Stimulated activated CD8-positive, alpha-beta memory T cell treated with anti-CD3 and anti-CD28 coated beads, Interleukin-4, amount 100 ng/mL, for 24 hours (primary cell): ENCODE results near the gene LRRC8A.
"Not testable (repeated sequence)": the region's sequence is repeated elsewhere in the genome, so short reads cannot be mapped to it uniquely, and the experiment has no call there.

Experiments used
- DNase-seq: peaks from one replicate; pipeline ENCODE4 v3.0.0-alpha.2; 2020; ENCODE audit warnings: low read depth

LRRC8A gene

DNA sequence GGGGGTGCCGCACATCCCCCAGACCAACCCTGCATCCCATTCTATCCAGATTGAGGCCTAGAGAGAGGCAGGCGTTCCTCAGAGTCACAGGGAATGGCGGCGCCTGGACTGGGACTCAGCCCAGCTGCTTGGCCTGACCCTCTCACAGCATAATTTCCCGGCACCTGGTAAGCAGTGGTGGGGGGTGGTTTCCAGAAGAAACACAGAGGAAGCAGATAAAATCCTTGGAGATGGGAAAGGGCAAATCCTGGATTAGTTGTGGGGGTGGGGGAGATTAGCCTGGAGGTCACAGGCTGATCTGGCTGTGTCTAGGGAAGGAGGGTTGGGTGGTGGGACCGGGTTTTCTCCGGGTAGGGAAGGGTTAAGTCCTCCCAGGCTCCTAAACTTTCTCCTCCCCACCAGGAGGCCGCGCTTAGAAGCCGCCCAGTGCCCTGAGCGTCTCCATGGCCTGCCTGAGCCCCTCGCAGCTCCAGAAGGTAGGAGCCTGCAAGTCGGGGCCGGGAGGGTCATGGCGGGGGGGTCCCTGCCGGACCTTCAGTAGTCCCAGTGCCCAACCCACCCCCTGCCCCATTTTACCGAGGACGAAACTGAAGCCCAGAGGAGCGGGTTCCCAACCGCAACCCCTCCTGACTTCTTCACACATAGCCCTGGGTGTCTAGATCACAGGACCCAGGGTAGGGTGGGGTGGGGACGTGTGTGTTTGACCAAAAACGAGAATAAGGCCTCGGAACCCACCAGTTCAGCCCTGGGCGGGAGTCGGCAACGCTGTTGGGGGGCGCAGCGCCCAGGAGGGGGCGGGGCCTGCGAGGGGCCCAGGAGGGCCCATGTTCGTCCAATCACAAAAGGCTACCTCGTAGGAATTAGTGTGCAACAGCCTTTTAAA is 40.2 kb downstream of the LRRC8A start:
- DNase-seq = peak; percentile 17

DNA sequence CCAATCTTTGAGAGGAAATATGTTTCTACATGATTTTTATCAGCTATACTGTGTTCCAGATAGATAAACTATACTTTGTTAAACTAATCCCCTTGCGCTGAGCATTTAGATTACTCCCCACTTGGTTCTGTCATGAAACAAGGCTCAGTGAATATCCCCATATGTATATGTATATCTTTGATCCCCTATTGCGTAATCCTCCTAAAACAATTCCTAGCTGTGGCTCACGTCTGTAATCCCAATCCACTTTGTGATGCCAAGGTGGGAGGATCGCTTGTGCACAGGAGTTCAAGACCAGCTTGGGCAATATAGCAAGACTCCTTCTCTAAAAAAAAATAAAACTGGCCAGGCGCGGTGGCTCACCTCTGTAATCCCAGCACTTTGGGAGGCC is 41.6 kb downstream of the LRRC8A start:
- DNase-seq = no peak

DNA sequence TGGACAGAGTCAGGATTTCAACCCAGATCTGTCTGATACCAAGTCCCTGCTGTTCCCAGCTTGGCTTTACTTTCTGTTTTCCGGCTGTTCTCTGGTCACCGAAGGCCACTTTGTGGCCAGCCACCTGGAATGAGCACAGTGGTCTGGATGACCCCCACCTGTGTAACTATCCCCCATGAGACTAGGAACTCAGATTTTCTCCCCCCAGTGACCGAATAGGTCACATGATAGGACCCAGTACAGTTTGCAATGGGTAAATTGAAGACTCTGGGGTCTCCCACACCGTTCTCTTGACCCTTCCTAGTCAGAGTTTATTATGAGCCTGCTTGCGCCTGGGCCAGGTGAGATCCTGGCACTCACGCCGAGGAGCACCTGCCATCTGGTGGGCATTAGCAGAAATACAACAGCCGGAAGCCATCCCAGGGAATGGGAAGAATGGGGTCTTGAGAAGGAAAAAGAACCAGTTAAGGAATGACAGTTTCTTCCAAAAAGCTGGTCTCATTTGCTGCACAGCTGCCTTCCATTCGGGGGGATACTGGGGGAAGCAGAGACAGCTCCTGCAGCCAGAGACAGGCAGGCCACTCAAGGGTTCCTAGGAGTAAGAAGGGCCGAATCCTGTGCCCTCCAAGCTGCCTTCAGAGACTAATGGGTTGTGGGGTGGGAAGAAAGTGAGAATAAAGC is 45.9 kb downstream of the LRRC8A start:
- peak; percentile 25 for DNase-seq

DNA sequence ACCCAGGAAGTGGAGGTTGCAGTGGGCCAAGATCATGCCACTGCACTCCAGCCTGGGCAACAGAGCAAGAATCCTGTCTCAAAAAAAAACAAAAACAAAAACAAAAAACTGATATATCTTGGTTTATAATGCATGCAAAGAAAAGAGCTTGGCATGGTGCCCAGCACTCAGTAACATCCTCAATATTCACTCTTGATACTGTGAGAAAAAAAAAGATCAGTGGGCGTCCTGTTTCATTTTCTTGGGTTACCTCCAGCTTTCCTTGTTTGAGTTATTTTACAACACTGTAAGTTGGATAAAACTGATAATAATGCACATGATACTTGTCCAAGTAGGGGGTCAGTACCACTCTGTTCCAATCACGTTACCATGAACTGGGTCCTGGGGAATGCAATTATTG is 46.7 kb downstream of the LRRC8A start:
- DNase-seq = no peak

DNA sequence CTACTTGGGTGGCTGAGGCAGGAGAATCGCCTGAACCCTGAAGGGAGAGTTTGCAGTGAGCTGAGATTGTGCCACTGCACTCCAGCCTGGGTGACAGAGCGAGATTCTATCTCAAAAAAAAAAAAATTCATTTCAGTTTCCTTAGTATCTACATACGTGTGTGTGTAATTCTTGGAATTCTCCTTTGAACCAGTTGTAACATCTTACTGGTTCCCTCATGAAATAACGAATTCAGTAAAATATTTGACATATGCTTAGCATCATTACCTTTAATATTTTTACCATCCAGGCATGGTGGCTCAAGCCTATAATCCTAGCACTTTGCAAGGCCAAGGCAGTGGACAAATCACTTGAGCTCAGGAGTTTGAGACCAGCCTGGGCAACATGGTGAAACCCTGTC is 47.6 kb downstream of the LRRC8A start:
- no peak for DNase-seq

DNA sequence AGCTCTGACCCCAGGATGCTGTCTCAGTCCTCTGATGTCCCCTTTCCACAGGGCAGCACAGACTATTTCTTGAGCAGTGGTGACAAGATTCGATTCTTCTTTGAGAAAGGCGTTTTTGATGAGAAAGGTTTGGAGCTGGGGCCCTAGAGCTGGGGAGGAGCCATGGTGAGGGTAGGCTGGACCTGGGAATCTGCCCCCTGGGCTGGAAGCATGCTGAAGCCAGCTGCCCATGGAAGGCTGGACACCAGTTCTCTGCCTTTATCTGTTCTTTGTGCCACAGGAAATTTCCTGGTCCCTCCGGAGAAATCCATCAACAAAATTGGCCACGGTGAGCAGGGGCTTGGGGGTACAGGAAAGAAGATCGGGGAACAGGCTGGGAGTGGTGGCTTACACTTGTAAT is 51.8 kb downstream of the LRRC8A start:
- no peak for DNase-seq

DNA sequence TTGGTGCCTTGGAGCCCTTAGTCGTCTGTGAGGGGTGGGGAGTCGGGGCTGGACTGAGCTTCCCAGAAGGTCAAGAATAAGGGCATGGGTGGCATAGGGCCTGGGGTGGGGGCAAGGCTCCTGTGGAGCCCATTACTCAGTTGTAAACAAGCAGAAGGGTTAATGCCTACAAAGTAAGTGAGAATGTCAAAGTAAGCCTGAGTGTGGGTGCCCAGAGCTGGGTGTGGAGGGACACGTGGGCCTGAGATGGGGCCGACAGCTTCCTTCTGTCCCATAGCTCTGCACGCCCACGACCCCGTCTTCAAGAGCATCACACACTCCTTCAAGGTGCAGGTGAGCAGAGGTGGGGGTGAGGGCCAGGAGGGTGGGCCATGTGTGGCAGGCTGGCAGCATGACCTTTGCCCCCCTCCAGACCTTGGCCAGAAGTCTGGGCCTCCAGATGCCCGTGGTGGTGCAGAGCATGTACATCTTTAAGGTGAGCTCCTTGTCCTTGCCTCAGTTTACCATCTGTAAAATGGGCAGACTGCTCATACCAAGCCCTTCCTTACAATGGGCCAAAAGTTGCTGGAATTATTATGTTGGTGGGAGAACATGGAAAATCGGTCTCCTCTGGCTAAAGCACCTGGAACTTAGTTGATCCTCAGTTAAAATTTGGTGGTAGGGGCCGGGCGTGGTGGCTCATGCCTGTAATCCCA is 54.4 kb downstream of the LRRC8A start:
- no peak for DNase-seq

DNA sequence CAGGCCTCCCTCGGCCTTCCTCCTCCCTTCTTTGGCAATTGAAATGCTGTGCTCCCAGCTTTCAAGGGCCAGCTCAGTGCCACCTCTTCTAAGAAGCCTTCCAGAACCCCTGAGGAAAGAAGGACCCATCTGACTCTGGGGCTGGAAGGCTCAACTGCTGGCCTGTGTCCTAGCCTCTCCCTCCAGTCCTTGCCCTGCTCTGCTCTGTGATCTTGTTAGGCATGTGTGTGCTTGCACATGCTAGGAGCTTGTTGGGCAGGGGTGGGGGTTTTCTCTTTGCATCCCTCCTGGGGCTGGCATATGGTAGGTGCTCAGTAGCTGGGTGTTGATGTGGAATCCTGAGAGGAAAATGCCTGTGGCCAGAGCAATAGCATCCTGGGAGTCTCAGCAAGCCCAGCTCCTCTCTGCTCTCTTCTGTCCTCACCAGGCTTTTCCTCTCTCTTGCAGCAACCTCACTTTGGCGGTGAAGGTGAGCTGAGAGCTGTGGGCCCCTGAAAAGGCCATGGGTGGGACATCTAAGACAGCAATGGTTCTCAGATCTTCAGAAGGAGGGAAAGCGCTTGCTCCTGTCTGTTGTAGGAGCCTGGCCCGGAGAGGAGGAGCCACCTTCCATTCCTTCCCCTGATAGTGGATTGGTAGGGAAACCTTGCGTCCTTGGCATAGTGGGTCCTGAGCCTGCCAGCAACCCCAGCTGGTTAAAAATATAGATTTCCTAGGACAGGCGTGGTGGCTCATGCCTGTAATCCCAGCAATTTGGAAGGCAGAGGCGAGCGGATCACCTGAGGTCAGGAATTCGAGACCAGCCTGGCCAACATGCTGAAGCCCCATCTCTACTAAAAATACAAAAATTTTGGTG is 55.6 kb downstream of the LRRC8A start:
- no peak for DNase-seq

DNA sequence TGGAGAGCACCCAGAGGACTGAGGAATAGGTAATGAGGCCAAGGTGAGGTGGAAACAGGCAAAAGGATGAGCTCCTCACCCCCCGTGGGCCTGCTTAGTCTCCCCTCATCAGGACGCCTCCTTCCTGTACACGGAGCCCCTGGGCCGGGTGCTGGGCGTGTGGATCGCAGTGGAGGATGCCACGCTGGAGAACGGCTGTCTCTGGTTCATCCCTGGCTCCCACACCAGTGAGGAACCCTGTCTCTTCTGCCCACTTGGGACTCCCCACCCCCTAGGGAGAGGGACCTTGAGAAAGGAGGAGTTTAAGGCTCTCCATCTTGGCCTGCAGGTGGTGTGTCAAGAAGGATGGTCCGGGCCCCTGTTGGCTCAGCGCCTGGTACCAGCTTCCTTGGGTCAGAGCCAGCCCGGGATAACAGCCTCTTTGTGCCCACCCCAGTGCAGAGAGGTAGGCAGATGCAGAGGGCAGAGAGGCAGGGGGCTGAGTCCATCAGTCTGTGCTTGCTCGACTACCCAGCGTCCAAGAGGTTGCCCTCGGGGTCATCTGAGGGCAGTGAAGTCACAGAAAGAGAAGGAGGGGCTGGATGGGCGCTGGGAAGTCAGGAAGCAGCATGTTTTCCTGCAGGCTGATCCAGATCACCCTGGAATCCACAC is 58.5 kb downstream of the LRRC8A start:
- no peak for DNase-seq

DNA sequence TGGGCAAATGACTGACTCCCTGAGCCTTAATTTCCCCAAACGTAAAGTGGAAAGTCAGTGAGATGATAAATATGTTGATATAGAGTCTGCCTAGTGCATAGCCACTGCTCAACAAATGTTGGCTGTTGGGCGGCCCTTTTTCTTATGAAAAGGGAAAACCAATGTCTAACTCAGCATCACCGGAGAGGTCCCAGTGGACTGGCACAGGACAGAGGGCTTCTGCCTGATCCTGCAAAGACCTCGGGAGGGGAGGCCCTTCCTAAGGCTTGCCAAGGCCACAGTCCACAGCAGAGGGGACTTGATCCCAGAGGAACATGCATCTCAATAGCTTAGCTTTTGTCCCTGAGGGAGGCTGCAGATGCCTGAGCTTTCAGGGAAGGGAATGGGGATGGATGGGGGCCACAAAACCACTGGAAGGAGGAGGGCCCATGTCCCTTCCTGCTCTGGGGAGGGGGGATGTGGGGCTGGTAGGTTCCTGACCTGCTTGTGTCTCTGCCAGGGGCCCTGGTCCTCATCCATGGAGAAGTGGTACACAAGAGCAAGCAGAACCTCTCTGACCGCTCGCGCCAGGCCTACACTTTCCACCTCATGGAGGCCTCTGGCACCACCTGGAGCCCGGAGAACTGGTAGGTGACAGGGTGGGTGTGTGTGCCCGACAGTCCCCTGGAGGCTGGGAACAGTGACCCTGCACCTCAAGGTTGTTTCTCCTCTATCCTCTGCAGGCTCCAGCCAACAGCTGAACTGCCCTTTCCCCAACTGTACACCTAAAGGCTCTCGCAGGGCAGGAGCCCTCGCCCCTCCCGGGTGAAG is 59.2 kb downstream of the LRRC8A start:
- DNase-seq = no peak

DNA sequence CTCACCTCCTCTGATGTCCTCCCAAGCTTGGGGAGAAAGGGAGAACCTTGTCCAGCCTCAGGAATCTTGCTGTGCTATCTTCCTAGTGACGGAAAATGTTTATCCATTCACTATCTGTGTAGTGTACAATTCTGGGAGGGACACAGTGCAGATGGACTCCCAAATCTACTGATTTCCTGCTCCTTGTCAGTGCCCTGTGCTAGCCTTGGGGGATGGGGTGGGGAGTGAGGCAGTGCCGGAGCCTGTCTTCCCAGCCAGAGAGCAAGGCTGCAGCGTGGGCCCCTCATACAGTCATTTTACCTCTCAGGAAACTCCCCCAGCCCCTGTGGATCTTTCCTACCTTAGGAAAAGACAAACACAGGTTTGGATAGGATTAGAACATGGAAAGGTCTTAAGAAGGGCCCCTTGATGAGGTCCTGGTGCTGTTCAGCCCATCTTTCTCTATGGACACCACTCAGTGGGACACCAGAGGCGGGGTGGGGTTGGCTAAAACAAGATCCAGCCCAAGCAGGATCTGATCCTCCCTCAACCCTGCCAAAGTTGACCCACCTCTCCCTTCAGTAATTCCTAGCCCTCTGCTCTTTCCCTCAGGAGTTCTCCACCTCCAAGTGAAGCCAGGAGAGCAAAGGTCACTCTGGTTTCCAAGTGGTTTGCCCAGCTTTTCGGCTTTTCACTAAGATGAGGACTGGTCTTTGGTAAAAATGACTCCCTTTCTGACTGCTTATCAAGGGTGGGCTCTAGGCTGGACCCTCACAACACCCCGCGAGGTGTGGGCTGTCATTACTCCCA is 62.1 kb downstream of the LRRC8A start:
- DNase-seq = no peak

DNA sequence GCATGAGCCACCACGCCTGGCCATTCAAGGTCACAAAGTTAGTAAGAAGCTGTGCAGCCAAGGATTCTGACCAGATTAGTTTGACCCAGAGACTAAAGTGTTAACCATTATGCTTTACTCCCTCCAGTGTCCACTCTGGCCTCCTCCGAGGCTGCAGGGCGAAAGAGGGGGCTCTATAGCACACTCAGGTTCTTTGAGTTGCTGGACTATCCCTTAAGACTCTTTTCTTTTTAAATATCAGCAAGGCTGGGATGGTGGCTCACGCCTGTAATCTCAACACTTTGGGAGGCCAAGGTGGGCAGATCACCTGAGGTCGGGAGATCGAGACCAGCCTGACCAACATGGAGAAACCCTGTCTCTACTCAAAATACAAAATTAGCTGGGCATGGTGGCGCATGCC is 63.0 kb downstream of the LRRC8A start:
- not testable (repeated sequence) for DNase-seq

DNA sequence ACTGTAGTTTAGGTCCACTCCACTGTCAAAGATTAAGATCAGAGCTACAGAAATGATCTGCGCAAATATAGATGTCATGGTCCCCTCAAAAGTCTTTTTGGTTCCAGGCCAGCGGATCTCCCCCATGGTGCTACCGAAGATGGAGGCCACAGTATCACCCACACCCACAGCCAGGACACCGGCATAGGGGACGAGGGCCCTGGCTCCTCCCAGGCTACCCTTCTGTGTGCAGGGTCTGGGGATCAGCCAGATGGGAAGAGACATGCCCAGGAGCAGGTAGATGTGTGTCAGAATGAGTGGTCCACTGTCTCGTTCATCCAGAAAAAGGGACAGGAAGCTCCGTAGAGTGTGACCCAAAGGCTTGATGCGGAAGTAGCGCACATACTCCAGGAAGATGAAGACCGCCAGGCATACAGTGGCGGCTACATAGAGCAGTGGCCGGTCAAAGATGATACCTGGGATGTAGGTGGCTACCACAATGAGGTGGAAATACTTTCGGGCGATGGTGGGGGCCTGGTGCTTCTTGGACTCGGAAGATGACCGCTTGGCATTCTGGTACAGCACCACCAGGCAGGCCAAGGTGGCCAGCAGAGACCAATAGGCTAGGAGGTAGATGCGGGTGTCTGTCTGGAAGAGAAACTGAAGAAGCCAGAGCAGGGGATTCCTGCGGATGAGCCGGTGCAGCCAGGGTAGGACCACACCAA is 64.0 kb downstream of the LRRC8A start:
- no peak for DNase-seq

DNA sequence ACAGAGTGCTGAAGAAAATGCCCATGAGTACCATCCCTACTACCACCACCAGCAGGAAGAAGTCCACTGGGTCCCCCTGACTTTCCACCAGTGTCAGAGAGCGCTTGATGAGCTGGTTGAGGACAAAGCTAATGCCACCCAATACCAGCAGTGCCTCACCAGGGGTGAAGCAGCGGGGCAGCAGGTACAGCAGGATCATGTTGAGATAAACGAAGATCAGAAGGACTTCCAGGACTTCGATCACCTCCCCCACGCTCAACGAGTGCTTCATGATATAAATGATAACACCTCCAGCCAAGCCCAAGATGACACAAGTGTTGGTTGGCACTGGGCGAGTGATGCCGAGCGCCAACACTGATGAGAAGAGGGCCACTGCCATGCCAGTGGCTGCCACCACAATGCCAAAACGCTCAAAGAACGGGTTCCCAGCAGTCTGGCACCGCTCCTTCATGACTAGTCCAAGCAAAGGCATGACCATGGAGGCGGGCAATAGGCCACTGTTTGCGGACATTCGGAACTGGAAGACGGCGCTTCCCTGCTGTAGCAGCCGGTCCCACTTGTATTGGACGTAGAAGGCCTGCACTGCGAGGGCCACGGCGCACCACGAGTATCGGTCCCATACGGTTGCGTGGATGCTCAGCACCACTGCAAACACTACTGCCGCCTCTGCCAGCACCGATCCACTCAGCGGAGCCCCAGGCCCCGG is 64.8 kb downstream of the LRRC8A start:
- DNase-seq = no peak

DNA sequence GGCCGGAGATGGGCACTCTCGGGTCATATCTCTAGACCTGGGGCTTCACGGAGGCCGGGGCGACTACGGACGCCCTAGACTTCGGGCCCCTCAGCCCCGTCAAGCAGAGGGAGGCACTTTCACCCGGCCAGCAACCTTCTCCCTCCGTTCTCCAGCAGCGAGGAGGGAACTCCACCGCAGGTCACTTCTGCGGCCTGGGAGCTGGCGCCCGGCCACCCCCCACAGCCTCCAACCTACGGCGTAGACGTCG is 65.3 kb downstream of the LRRC8A start:
- DNase-seq = no peak

DNA sequence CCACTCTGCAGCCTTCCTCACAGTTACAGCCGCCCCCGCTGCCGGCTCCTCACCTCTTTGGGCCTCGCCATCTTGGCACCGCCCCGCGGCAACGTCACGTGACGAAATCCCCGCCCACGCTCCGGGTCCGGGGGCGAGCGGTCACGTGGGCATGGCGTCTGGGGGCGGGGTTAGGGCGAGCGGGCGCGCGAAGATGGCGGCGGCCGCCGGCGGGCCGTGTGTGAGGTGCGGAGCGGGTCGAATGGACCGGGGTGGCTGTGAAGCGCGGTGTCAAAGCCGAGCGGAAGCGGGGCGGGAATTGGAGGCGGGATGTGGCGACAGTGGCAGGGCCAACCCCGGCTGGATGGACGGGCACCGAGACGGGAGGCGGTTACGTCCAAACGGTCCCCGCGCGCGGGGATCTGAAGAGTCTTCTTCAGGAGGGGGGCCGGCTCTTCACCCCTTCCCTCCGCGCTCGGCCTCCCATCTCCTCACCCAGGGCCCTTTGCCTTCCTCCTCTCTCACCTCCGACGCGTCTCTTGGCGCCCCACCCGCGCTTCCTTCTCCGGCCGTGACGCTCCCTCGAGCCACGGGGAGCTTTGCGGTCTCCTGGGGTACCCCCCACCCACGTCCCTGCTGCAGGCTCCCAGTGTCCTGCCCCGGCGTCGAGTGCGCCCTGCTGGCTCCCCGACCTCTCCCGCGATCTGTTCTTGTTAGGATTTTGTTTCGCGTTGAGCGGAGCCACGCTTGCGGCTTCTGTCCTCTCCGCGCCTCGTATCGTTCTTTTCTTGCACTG is 65.8 kb downstream of the LRRC8A start, which contains the start of the genes DOLK and NUP188:
DOLK (minus strand) TSS at position 77 of the 775 bp plus-strand sequence. CDS start 300 bp downstream, outside the sequence.
NUP188 (plus strand) TSS at position 173 of the 775 bp plus-strand sequence; CDS start at position 194, 21 bp downstream.
- DNase-seq = peak; percentile 98

DNA sequence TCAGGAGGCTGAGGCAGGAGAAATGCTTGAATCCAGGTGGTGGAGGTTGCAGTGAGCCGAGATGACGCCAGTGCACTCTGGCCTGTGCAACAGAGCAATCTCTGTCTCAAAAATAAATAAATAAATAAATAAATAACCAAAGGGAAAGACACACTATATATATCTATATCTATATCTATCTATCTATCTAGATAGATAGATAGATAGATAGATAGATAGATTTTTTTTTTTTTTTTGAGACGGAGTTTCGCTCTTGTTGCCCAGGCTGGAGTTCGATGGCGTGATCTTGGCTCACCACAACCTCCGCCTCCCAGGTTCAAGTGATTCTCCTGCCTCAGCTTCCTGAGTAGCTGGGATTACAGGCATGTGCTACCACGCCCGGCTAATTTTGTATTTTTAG is 79.5 kb downstream of the LRRC8A start:
- not testable (repeated sequence) for DNase-seq
